WTC11 (cell line): Measurements from ENCODE around the gene GASK1A. TPM values are rescaled to one million over a fixed set of nuclear protein-coding genes. Genes with fewer than 3 reads are reported as not detected.

Experiments used
- ATAC-seq: fragments of 200-7000 bp; cut with Tn5 transposase; 2 replicates; pipeline ENCODE4 v1.10.0; 2021; ENCODE audit warnings: mild to moderate bottlenecking, moderate library complexity
- CTCF ChIA-PET: fragments of 300-600 bp; sonication (Branson Sonifier 250); formaldehyde crosslinking; loops from one replicate; lab custom pipeline; 2021; ENCODE audit warnings: antibody characterized with exemption; lab: Charles Lee
- POLR2A ChIA-PET: fragments of 350-600 bp; sonication (Branson Sonifier 250); formaldehyde crosslinking; loops from one replicate; lab custom pipeline; 2021; ENCODE audit warnings: antibody characterized with exemption; lab: Charles Lee
- DNase-seq: peaks from one replicate; pipeline ENCODE4 v3.0.0; 2021; ENCODE audit warnings: low spot score
- H3K27ac Mint-ChIP-seq: 2 replicates; pipeline ENCODE4 v1.8.0; 2021; ENCODE audit warnings: mixed read lengths
- H3K27me3 Mint-ChIP-seq: 2 replicates; pipeline ENCODE4 v1.8.0; 2021; ENCODE audit warnings: low read depth, mild to moderate bottlenecking, moderate library complexity, mixed read lengths
- H3K36me3 Mint-ChIP-seq: 2 replicates; pipeline ENCODE4 v1.8.0; 2021; ENCODE audit warnings: mixed read lengths
- H3K4me1 Mint-ChIP-seq: 2 replicates; pipeline ENCODE4 v1.8.0; 2022; ENCODE audit warnings: mixed read lengths
- H3K4me3 Mint-ChIP-seq: 2 replicates; pipeline ENCODE4 v1.8.0; 2021; ENCODE audit warnings: mild to moderate bottlenecking, moderate library complexity, mixed read lengths
- H3K9me3 Mint-ChIP-seq: 2 replicates; pipeline ENCODE4 v1.8.0; 2021; ENCODE audit warnings: mixed read lengths
- CREM ChIP-seq: sonication (generic); formaldehyde crosslinking; IDR thresholded peaks from 2 replicates; pipeline ENCODE4 v1.8.1; 2022; ENCODE audit warnings: mild to moderate bottlenecking, missing genetic modification reagents, moderate library complexity
- GABPB1 ChIP-seq: sonication (generic); formaldehyde crosslinking; IDR thresholded peaks from 2 replicates; pipeline ENCODE4 v1.8.1; 2023; ENCODE audit warnings: mild to moderate bottlenecking, missing genetic modification reagents
- HMGA2 ChIP-seq: fragments of 250-450 bp; sonication (Bioruptor Pico); IDR thresholded peaks from 2 replicates; pipeline ENCODE4 v1.4.0; 2021; ENCODE audit warnings: mild to moderate bottlenecking, moderate library complexity
- ZNF317 ChIP-seq: sonication (generic); formaldehyde crosslinking; IDR thresholded peaks from 2 replicates; pipeline ENCODE4 v1.8.1; 2023; ENCODE audit warnings: low read depth, mild to moderate bottlenecking, moderate library complexity, missing genetic modification reagents, borderline replicate concordance
- ZNF396 ChIP-seq: fragments of 250-450 bp; sonication (Bioruptor Pico); IDR thresholded peaks from 2 replicates; pipeline ENCODE4 v1.8.0; 2021; ENCODE audit warnings: mild to moderate bottlenecking, moderate library complexity, borderline replicate concordance
- ZNF423 ChIP-seq: fragments of 250-450 bp; sonication (Bioruptor Pico); IDR thresholded peaks from 2 replicates; pipeline ENCODE4 v2.1.2; 2022; ENCODE audit warnings: mild to moderate bottlenecking, moderate library complexity
- total RNA-seq: library from RNA; stranded (reverse); gene quantifications from 3 replicates; pipeline ENCODE4 v1.2.3, GENCODE V29; 2021
- TF ChIP-seq, protein P1 (sequence below): sonication (generic); formaldehyde crosslinking; IDR thresholded peaks from 2 replicates; pipeline ENCODE4 v1.8.0; 2022; ENCODE audit warnings: missing genetic modification reagents
- TF ChIP-seq, protein P2 (sequence below): sonication (generic); formaldehyde crosslinking; IDR thresholded peaks from 2 replicates; pipeline ENCODE4 v1.8.1; 2023; ENCODE audit warnings: mild to moderate bottlenecking, moderate library complexity, missing genetic modification reagents
- TF ChIP-seq, protein P3 (sequence below): sonication (generic); formaldehyde crosslinking; conservative IDR thresholded peaks from 2 replicates; pipeline ENCODE4 v1.8.1; 2022; ENCODE audit warnings: mild to moderate bottlenecking, missing genetic modification reagents
- TF ChIP-seq, protein P4 (sequence below): sonication (generic); formaldehyde crosslinking; IDR thresholded peaks from 2 replicates; pipeline ENCODE4 v1.8.1; 2022; ENCODE audit warnings: mild to moderate bottlenecking, moderate library complexity, missing genetic modification reagents
- TF ChIP-seq, protein P5 (sequence below): sonication (generic); formaldehyde crosslinking; IDR thresholded peaks from 2 replicates; pipeline ENCODE4 v1.8.0; 2023; ENCODE audit warnings: mild to moderate bottlenecking, missing genetic modification reagents
- TF ChIP-seq, protein P6 (sequence below): sonication (generic); formaldehyde crosslinking; IDR thresholded peaks from 2 replicates; pipeline ENCODE4 v1.8.0; 2023; ENCODE audit warnings: missing genetic modification reagents, mild to moderate bottlenecking, borderline replicate concordance
- TF ChIP-seq, protein P7 (sequence below): sonication (generic); formaldehyde crosslinking; IDR thresholded peaks from 2 replicates; pipeline ENCODE4 v1.8.0; 2022; ENCODE audit warnings: mild to moderate bottlenecking, missing genetic modification reagents
- TF ChIP-seq, protein P8 (sequence below): sonication (generic); formaldehyde crosslinking; IDR thresholded peaks from 2 replicates; pipeline ENCODE4 v1.8.1; 2023; ENCODE audit warnings: mild to moderate bottlenecking, missing genetic modification reagents, moderate library complexity
- TF ChIP-seq, protein P9 (sequence below): sonication (generic); formaldehyde crosslinking; IDR thresholded peaks from 2 replicates; pipeline ENCODE4 v1.8.0; 2022; ENCODE audit warnings: mild to moderate bottlenecking, missing genetic modification reagents

The GASK1A gene
- total RNA-seq, 1 experiment from 2014 or later, result 9.6 TPM

DNA sequence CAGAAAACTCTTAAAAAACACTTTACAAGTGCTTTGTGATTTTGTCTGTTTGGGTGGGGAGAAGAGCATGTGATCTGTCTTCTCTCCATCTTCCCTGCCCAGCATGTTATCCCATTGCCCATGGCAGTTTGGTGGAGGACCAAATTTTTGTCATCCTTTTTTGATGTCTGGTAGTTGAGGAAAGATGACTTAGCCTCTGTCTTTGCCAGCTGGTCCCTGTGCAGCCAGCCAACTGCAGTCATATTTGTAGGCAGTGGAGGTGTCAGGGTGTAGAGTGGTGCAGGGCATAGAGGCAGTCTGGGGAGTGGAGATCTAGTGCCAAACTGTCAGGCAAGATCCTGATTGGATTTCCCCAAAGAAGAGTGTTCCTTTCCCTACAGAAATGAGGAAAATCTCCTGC lies 40.7 kb downstream of the GASK1A start (continued):
- TF ChIP-seq, protein P1, sequence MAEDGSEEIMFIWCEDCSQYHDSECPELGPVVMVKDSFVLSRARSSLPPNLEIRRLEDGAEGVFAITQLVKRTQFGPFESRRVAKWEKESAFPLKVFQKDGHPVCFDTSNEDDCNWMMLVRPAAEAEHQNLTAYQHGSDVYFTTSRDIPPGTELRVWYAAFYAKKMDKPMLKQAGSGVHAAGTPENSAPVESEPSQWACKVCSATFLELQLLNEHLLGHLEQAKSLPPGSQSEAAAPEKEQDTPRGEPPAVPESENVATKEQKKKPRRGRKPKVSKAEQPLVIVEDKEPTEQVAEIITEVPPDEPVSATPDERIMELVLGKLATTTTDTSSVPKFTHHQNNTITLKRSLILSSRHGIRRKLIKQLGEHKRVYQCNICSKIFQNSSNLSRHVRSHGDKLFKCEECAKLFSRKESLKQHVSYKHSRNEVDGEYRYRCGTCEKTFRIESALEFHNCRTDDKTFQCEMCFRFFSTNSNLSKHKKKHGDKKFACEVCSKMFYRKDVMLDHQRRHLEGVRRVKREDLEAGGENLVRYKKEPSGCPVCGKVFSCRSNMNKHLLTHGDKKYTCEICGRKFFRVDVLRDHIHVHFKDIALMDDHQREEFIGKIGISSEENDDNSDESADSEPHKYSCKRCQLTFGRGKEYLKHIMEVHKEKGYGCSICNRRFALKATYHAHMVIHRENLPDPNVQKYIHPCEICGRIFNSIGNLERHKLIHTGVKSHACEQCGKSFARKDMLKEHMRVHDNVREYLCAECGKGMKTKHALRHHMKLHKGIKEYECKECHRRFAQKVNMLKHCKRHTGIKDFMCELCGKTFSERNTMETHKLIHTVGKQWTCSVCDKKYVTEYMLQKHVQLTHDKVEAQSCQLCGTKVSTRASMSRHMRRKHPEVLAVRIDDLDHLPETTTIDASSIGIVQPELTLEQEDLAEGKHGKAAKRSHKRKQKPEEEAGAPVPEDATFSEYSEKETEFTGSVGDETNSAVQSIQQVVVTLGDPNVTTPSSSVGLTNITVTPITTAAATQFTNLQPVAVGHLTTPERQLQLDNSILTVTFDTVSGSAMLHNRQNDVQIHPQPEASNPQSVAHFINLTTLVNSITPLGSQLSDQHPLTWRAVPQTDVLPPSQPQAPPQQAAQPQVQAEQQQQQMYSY (CRISPR knock-in tag), result no peak

DNA sequence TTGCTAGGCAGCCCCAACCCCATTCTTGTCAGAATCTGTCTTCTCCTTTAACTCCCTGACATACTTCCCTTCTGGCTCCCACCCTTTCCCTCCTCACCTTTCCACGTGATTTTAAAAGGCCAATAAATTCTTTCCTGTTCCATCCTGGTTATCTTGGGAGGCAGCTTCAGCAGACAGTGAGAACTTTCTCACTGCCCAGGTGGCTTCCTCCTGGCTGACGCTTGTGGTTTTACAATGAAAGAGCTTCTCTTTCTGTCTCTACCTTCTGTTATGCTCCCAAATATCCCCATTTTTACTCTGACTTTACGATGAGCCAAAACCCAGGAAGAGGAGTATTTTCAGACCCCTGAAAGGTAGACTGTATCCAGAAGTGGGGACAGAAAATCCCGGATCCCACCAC lies 42.1 kb downstream of the GASK1A start:
- ChIA-PET POLR2A (no interaction called here), CTCF (interaction anchor here (0.7 kb wide), 1 partner anchor 14 kb away, joined by 4 read pairs; no protein-coding TSS in a partner anchor)
- peaks cover 29% of the 10 kb centered on the region for H3K4me1 Mint-ChIP-seq
- ATAC-seq (no peak), DNase-seq (no peak)
- H3K27ac Mint-ChIP-seq, result no peak overlapping the region
- no peaks in the 10 kb centered on the region for H3K27me3 Mint-ChIP-seq
- H3K9me3 Mint-ChIP-seq, result peaks cover 16% of the 10 kb centered on the region
- TF ChIP-seq GABPB1 (CRISPR knock-in tag) (no peak), ZNF396 (CRISPR knock-in tag) (no peak), CREM (no peak)
- TF ChIP-seq, protein P2, sequence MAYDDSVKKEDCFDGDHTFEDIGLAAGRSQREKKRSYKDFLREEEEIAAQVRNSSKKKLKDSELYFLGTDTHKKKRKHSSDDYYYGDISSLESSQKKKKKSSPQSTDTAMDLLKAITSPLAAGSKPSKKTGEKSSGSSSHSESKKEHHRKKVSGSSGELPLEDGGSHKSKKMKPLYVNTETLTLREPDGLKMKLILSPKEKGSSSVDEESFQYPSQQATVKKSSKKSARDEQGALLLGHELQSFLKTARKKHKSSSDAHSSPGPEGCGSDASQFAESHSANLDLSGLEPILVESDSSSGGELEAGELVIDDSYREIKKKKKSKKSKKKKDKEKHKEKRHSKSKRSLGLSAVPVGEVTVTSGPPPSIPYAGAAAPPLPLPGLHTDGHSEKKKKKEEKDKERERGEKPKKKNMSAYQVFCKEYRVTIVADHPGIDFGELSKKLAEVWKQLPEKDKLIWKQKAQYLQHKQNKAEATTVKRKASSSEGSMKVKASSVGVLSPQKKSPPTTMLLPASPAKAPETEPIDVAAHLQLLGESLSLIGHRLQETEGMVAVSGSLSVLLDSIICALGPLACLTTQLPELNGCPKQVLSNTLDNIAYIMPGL, result no peak
- TF ChIP-seq, protein P3, sequence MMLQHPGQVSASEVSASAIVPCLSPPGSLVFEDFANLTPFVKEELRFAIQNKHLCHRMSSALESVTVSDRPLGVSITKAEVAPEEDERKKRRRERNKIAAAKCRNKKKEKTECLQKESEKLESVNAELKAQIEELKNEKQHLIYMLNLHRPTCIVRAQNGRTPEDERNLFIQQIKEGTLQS, result no peak
- TF ChIP-seq, protein P4, sequence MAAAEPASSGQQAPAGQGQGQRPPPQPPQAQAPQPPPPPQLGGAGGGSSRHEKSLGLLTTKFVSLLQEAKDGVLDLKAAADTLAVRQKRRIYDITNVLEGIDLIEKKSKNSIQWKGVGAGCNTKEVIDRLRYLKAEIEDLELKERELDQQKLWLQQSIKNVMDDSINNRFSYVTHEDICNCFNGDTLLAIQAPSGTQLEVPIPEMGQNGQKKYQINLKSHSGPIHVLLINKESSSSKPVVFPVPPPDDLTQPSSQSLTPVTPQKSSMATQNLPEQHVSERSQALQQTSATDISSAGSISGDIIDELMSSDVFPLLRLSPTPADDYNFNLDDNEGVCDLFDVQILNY (CRISPR knock-in tag), result no peak
- TF ChIP-seq, protein P5, sequence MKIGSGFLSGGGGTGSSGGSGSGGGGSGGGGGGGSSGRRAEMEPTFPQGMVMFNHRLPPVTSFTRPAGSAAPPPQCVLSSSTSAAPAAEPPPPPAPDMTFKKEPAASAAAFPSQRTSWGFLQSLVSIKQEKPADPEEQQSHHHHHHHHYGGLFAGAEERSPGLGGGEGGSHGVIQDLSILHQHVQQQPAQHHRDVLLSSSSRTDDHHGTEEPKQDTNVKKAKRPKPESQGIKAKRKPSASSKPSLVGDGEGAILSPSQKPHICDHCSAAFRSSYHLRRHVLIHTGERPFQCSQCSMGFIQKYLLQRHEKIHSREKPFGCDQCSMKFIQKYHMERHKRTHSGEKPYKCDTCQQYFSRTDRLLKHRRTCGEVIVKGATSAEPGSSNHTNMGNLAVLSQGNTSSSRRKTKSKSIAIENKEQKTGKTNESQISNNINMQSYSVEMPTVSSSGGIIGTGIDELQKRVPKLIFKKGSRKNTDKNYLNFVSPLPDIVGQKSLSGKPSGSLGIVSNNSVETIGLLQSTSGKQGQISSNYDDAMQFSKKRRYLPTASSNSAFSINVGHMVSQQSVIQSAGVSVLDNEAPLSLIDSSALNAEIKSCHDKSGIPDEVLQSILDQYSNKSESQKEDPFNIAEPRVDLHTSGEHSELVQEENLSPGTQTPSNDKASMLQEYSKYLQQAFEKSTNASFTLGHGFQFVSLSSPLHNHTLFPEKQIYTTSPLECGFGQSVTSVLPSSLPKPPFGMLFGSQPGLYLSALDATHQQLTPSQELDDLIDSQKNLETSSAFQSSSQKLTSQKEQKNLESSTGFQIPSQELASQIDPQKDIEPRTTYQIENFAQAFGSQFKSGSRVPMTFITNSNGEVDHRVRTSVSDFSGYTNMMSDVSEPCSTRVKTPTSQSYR, result no peak
- H3K36me3 Mint-ChIP-seq, result peaks cover 4% of the 10 kb centered on the region; the same call in 1 of the 2 replicates
- no peak overlapping the region for H3K4me3 Mint-ChIP-seq

DNA sequence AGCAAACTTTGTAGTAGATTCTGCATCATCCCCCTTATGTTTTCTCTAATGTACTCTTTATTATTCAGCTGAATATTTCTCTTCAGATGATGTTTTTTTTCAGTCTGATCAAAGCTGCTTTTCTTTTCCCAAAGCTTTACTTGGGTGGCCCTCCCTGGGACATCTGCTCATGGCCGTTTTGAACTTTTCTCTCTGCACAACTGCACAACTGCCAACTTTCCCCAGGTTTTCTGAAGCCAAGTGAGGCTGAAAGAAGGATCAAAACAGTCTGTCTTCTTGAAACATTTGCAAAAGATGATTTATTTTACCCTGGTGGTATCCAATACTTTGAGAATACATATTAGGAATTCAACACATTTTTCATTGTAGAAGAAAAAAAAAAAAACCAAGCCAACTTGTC lies 43.0 kb downstream of the GASK1A start:
- CTCF ChIA-PET, result no interaction called here
- Mint-ChIP-seq H3K27ac (no peak overlapping the region), H3K36me3 (peaks cover 4% of the 10 kb centered on the region; the same call in 1 of the 2 replicates), H3K9me3 (peaks cover 18% of the 10 kb centered on the region), H3K27me3 (no peaks in the 10 kb centered on the region), H3K4me1 (peaks cover 29% of the 10 kb centered on the region), H3K4me3 (no peak overlapping the region)
- DNase-seq (no peak), ATAC-seq (no peak)
- POLR2A ChIA-PET, result no interaction called here
- TF ChIP-seq, protein P6, sequence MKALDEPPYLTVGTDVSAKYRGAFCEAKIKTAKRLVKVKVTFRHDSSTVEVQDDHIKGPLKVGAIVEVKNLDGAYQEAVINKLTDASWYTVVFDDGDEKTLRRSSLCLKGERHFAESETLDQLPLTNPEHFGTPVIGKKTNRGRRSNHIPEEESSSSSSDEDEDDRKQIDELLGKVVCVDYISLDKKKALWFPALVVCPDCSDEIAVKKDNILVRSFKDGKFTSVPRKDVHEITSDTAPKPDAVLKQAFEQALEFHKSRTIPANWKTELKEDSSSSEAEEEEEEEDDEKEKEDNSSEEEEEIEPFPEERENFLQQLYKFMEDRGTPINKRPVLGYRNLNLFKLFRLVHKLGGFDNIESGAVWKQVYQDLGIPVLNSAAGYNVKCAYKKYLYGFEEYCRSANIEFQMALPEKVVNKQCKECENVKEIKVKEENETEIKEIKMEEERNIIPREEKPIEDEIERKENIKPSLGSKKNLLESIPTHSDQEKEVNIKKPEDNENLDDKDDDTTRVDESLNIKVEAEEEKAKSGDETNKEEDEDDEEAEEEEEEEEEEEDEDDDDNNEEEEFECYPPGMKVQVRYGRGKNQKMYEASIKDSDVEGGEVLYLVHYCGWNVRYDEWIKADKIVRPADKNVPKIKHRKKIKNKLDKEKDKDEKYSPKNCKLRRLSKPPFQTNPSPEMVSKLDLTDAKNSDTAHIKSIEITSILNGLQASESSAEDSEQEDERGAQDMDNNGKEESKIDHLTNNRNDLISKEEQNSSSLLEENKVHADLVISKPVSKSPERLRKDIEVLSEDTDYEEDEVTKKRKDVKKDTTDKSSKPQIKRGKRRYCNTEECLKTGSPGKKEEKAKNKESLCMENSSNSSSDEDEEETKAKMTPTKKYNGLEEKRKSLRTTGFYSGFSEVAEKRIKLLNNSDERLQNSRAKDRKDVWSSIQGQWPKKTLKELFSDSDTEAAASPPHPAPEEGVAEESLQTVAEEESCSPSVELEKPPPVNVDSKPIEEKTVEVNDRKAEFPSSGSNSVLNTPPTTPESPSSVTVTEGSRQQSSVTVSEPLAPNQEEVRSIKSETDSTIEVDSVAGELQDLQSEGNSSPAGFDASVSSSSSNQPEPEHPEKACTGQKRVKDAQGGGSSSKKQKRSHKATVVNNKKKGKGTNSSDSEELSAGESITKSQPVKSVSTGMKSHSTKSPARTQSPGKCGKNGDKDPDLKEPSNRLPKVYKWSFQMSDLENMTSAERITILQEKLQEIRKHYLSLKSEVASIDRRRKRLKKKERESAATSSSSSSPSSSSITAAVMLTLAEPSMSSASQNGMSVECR (CRISPR knock-in tag), result no peak
- TF ChIP-seq, protein P7, sequence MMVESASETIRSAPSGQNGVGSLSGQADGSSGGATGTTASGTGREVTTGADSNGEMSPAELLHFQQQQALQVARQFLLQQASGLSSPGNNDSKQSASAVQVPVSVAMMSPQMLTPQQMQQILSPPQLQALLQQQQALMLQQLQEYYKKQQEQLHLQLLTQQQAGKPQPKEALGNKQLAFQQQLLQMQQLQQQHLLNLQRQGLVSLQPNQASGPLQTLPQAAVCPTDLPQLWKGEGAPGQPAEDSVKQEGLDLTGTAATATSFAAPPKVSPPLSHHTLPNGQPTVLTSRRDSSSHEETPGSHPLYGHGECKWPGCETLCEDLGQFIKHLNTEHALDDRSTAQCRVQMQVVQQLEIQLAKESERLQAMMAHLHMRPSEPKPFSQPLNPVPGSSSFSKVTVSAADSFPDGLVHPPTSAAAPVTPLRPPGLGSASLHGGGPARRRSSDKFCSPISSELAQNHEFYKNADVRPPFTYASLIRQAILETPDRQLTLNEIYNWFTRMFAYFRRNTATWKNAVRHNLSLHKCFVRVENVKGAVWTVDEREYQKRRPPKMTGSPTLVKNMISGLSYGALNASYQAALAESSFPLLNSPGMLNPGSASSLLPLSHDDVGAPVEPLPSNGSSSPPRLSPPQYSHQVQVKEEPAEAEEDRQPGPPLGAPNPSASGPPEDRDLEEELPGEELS (CRISPR knock-in tag), result no peak
- TF ChIP-seq ZNF317 (CRISPR knock-in tag), result no peak
- TF ChIP-seq, protein P8, sequence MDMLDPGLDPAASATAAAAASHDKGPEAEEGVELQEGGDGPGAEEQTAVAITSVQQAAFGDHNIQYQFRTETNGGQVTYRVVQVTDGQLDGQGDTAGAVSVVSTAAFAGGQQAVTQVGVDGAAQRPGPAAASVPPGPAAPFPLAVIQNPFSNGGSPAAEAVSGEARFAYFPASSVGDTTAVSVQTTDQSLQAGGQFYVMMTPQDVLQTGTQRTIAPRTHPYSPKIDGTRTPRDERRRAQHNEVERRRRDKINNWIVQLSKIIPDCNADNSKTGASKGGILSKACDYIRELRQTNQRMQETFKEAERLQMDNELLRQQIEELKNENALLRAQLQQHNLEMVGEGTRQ (CRISPR knock-in tag), result no peak
- TF ChIP-seq HMGA2 (CRISPR knock-in tag), result no peak
- TF ChIP-seq ZNF423 (CRISPR knock-in tag), result no peak
- TF ChIP-seq, protein P9, sequence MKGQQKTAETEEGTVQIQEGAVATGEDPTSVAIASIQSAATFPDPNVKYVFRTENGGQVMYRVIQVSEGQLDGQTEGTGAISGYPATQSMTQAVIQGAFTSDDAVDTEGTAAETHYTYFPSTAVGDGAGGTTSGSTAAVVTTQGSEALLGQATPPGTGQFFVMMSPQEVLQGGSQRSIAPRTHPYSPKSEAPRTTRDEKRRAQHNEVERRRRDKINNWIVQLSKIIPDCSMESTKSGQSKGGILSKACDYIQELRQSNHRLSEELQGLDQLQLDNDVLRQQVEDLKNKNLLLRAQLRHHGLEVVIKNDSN (CRISPR knock-in tag), result no peak
